Non-pigmented ciliary epithelial cell (primary cell): Measurements from ENCODE around the gene GFRAL.
"Not testable (repeated sequence)": the region's sequence is repeated elsewhere in the genome, so short reads cannot be mapped to it uniquely, and the experiment has no call there.

Source experiments
- DNase-seq: peaks from one replicate; pipeline ENCODE4 v3.0.0-alpha.2; 2010; ENCODE audit warnings: low read depth

Gene GFRAL, protein sequence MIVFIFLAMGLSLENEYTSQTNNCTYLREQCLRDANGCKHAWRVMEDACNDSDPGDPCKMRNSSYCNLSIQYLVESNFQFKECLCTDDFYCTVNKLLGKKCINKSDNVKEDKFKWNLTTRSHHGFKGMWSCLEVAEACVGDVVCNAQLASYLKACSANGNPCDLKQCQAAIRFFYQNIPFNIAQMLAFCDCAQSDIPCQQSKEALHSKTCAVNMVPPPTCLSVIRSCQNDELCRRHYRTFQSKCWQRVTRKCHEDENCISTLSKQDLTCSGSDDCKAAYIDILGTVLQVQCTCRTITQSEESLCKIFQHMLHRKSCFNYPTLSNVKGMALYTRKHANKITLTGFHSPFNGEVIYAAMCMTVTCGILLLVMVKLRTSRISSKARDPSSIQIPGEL

DNA sequence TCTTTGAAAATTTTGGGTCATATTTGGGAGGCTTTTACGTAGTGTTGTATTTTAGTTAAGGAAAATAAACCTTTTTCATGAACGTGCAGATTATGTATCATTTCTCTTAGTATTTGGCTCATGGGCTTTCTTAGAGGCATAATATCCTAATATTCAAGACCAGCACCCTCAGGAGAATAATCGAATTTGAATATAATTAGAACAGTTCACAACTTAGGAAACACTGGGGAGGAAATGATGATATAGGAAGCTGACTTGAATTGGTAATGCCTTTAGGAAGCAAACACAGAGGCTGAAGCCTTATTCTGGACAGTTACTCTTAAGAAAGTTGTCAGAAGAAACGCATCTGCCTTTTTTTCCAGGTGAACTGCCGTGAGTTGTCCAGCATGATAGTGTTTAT is at the start of gene GFRAL:
GFRAL (plus strand) TSS at position 301 of the 400 bp plus-strand sequence; CDS start at position 387, 86 bp downstream.
- DNase-seq, result no peak

DNA sequence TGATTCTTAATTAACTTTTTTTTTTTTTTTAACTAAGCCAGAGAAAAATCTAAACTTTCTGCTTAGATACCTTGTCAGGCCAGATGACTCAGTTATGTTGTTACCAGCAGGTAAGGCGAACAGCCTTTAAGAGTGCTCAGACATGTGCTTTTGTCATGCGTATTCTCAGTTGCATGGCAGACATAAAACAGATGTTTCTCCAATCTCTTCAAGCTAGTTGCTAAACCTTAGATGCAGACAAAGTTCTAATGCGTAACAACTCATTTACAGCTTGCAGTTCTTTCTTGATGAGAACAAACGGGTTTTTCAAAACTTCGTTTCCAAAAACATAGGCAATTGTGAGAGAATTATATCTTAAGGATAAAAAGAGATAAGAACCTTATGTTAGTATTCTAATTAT is 49.6 kb upstream of the GFRAL start:
- no peak for DNase-seq

DNA sequence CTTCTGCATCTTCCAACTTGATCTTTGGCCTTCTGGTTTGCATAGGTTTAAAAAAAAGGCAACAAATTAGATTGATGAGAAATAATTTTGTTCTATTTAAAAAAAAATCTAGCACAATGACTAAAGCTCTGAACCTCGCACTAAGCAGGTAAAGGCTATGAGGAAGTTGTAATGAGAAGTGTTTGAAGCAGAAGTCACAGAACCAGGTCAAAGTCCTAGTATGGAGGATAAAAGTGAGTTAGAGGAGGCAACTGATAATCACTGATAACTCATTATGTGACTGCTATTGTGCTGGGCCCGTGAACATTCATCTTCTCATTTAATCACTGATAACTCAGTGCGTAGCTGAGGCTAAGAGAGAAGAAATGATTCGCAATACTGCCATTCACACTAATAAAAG is 46.1 kb upstream of the GFRAL start:
- no peak for DNase-seq

DNA sequence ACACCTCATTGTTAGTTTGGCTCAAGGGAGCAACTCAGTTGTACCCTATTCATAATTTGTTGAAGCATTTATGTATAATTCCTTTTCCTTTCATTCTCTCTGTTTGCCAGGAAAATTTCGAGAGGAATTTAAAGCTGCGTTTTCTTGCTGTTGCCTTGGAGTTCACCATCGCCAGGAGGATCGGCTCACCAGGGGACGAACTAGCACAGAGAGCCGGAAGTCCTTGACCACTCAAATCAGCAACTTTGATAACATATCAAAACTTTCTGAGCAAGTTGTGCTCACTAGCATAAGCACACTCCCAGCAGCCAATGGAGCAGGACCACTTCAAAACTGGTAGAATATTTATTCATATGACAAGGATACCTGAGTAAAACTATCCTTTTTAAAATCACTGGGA is 45.2 kb upstream of the GFRAL start:
- DNase-seq, result no peak

DNA sequence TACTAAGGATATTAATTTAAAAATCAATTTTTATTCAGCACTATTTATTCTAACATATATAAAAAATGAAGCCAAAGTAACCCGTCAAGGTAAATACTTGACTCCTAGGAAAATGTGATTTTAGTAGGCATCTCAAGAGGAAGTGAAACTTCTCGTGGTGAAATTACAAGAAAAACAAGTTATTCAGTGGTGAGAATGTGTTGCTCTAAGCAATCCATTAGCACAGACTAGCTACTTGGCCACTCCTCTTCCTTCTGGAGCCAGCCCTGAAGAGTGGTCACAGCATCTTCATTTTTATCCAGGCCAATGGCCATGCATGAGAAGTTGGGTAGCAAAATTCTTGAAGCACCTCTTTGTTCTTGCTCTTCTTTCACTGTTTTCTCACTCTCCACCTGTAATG is 40.4 kb upstream of the GFRAL start:
- DNase-seq, result no peak

DNA sequence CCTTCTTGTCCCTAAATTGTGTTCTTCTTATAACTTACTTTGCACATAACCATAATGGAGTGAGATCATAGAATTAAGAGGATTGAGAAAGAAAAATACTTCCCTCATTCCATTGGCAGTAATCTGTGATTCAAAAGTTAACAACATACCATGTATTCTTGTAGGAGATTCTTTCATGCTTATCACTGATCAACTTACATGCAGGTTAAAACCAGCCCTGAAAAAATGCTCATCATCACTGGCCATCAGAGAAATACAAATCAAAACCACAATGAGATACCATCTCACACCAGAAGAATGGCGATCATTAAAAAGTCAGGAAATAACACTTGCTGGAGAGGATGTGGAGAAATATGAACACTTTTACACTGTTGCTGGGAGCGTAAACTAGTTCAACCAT is 36.5 kb upstream of the GFRAL start:
- DNase-seq, result no peak

DNA sequence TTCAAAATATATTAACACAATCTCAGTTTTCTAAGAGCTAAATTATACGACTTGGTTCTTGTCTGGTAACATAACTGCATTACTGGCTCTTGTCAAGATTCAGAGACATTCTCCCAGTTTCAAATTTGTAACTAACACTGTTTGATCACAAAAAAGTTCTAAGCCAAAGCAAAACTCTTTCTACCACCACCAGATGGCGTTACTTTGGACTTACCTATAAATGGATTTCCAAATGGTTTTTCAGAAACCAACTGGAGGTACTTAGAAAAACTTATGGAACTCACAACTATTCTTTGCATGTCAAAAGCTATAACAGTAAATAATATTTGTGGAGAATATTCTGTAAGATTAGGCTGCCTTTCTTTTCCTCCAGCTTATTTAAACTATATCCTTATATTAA is 34.2 kb upstream of the GFRAL start:
- no peak for DNase-seq

DNA sequence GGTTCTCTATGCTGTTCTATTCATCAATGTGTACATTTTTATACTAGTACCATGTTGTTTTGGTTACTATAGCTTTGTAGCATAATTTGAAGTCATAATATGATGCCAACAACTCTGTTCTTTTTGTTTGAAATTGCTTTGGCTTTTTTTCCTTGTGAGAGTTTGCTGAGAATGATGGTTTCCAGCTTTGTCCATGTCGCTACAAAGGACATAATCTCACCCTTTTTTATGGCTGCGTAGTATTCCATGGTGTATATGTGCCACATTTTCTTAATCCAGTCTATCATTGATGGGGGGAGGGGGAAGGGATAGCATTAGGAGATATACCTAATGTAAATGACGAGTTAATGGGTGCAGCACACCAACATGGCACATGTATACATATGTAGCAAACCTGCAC is 30.1 kb upstream of the GFRAL start:
- not testable (repeated sequence) for DNase-seq

DNA sequence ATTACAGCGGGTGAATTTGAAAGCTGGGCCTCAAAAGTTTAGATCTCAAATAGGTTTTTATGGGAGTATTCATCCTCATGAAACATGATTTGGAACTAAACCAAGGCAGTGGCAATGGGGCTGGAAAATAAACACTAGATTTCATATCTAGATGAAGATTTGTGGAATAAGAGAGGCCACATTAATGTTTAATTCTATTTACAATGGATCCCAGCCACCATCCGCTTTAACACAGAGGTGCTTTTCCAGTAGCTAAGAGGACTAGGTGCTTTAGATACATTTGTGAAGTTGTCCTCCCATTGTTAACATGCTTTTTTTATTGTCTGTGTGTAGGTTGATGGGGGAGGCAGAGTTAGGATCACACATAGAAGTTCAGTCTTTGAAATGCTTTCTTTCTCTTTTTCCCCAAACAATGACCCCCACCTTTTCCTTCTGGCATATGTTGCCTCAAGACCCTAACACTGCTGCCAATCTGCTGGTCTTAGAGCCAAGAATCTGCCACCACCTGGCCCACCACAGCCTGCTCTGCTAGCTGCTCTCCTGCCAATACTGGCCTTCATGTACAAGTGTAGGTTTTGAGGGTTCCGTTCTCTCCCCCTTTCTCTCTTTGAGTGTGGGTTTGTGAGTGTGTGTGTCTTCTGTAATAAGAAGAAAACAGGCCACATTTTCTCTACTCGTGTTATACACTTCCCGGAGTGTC is 27.8 kb upstream of the GFRAL start:
- DNase-seq, result no peak

DNA sequence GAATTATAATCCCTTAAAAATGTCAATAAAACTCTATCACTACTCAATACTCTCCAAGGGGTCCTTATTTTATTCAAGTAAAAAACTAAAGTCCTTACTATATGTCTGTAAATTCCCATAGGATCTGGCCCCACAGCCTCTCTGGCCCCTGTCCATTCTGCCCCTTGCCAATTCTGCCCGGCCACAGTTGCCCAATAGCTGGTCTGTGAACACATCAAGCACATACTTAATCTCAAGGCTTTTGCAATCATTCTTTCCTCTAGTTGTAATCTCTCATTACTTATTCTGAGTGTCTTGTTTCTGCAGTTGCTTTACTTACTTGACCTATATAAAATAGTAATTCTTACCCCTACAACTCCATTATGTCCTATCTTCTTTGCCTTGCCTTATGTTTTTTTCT is 22.5 kb upstream of the GFRAL start:
- no peak for DNase-seq

DNA sequence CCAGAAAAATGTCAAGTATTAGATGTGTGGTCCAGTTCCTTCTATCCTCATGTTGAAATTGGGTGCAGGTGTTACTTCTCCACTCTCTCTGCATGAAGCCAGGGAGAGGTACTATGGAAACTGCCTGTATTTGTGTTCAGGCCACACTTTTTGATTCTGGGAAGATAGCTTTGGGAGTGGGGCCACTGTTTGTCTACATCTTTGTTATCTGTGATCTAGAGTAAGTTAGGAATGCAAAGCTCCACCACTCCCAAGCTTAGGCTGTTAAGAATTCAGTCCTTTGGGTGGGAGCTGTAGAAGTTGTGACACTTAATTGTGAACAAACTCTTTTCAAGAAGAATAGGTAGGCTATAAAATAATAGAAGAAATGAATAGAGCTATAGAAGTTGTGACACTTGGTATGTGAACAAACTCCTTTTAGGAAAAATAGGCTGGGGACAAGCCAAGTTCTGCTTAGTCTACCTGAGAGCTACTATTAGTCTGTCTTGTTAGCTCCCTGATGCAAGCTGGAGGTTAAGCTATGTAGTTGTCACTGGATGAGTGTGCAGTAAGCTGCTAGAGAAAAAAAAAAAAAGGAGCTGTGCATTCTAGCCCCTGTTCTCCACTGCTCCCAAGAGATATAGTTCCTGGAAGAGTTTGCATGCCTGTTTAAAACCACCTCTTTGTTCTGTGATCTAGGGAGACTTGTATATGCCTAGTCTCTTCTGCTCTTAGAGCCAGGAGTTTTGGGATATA is 7.1 kb upstream of the GFRAL start:
- no peak for DNase-seq

DNA sequence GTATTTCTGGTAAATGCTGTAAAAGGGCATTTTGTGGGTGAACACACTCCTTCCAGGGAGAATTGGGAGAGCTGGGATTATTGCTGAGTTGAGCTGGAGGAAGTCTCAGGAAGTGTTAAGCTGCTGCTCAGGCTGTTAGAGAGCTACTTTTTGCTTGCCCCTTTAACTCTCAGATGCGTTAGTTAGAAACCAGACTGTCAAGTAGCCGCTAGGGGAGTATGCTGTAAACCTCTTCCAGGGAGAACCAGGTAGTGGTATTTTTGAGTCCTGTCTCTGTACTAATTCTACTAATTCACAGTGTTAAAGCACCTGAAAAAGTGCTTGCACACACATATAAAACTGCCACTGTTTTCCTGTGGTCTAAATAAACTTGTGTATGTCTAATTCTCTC is 6.6 kb upstream of the GFRAL start:
- DNase-seq, result no peak

DNA sequence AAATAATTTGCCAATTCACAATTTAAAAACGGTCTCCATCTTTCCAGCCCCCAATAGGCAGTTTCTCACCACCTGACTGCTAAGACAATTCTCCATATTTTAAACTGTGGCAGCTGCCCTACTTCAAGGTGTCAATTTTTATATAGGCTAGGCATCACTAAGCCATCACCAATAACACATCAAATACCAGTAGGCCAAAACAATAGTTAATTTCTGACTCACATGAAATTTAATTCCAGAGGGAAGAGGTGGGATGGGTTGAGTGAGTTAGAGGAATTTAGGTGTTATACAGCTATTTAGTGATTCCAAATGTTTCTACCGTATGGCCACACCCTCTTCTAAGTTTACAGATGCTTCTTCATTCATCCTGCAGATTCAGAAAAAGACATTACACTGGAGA is 49.9 kb downstream of the GFRAL start:
- DNase-seq, result no peak

DNA sequence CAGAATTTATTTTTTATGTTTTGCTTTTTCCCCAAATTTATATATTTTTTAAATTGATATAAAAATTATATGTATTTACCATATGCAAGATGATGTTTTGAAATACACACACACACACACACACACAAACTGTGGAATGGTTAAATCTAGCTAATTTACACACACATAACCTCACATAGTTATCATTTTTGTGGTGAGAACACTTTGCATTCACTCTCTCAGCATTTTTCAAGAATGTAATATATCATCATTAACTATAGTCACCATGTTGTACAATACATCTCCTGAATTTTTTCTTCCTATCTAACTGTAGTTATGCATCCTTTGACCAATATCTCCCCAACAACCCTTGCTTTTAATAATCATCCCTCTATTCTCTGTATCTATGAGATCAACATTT is 52.2 kb downstream of the GFRAL start:
- no peak for DNase-seq

DNA sequence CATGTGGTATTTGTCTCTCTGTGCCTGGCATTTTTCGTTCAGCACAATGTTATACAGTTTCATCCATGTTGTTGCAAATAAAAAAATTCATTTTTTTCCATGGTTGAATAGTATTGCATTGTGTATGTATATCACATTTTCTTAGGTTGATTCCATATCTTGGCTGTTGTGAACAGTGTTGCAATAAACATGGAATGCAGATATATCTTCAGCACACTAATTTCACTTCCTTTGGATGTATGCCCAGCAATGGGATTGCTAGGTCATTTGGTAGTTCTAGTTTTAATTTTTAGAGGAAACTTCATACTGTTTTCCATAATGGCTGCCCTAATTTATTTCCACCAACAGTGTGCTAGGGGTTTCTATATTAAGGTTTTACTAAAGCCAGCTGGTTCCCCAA is 52.6 kb downstream of the GFRAL start:
- DNase-seq, result no peak

DNA sequence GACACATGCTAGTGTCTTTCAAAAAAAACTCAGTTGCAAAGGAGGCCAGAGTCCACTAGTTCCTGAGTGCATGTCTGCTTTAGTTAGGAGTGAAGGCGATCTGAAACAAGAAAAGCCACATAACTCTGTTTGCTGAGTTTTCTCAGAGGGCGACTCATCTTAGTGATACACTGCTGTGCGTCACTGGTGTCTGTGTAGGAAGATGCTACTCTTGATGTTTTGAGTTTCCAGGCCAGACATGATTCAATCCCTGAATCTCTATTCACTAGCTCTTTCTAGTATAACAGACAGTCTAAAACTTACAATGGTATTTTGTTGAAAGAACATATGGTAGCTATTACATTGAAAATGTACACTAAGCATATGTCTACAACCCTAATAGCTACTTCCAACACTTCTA is 60.9 kb downstream of the GFRAL start:
- DNase-seq, result no peak

DNA sequence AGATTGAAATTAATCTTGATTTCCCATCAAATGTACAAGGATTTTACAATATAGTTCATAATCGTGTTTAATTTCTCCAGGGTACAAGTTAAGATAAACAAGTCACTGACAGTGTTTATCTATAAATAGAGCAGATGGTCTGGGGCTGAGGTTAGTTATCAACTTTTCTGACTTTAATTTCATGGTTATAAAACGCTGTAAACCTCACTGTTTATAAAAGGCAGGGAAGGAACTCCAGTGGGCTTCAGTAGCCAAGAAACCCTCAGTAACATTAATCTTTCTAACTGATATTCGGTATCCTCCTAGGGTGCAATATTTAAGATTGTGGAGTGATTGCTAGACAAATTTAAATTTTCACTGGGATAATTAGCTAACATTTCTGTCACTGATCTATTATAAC is 68.6 kb downstream of the GFRAL start:
- no peak for DNase-seq

DNA sequence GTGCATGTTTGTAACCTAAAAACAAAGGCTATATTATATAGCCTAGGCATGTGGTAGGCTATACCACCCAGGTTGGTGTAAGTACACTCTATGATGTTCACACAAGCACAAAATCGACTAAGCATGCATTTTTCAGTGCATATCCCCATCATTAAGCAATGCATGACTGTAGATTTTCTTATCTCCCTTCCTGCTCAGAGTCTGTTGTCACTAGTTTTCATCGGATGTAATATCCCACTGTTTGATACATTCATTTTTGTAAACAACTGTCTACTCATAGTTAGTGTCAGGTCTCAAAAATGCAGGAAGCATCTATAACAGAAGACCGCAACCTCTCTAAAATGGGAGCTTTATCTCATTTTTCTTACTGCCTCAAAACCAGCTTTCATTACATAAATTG is 70.7 kb downstream of the GFRAL start:
- peak; percentile 13 for DNase-seq

DNA sequence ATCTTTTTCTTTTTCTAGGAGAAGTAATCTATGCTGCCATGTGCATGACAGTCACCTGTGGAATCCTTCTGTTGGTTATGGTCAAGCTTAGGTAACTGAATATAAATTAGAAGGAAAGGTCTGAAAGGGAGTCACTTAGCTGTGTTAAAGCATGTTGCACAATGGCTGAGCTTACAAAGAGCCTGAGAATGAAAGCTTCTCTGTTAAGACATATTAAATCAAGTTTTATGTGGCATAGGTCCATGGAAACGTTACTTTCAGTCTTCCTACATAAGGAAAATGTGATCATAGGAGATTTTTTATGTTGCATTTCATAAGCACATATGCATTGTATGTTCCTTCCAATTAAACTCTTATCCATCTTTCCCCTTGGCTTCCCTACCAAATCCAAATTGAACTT is 72.1 kb downstream of the GFRAL start:
- no peak for DNase-seq

DNA sequence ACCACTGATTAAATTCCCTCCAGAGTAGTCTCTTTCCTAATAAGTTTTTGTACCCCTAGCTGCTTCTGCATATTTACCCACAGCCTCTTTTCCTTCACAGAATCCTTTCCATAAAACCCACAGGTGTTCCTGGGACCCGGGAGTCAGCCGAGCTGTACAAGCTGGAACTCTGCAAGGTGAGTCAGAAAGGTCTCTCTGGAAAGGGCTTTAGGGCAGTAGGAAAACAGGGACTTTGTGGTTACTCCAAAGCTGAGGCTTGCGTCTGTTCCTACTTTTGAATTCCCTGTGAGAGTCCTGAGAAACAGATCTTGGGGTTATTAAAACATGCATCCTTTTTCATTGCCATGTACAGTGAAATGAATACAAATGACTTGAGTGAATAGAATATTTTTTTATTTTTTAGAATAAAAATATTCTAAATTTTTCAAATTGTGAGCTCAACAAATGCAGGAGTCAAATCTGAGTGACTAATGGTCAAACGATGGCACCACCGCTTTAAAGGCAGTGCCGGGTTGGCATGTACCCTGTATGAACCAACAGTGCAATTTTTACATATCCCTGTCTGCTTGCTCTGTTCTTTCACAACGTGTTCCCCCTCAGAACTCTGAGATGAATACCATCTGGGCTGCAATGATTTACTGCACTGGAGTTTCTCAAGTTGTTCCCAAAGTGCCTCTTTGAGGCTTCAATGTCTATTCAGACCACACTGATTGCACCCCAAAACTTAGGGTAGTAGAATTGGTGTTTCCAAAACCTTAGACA is 78.4 kb downstream of the GFRAL start:
- no peak for DNase-seq

DNA sequence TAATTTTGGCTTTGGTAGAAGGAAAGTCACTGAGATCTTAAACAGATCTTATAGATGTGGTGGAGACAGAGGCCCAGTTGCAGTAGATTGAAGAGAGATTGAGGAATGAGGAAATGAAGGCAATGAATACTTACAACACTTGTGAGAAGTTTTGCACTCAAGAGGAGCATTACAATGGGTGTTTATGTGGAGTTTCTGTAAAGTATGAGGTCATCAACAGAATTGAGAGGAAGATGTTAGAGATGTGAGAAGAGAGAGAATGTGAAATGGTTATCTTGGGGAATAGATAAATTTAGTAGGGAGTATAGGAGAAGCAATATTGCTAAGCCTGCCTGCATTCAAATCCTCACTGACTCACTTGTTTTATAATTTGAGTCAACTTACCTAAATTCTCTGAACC is 83.4 kb downstream of the GFRAL start:
- no peak for DNase-seq

DNA sequence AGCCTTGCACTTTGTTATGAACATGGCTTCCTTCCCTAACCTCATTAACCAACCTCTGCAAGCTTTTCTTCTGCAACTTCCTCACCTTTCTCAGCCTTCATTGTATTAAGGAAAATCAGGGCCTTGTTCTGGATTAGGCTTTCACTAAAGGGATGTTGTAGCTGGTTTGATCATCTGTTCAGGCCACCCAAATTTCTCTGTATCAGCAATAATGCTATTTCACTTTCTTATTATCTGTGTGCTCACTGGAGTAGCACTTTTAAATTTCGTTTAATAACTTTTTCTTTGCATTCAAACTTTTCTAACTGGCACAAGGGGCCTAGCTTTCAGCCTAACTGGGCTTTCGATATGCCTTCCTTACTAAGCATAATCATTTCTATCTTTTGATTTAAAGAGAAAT is 96.7 kb downstream of the GFRAL start:
- DNase-seq, result no peak
